Uterus (tissue), 2 donors: ENCODE measurements around the gene BMERB1.

Experiments used
- POLR2A ChIP-seq, 2 donors: fragments of 450-650 bp; IDR thresholded peaks; one replicate each; pipeline ENCODE4 v1.6.1; 2016; ENCODE audit warnings: antibody characterized with exemption in 2 of 2, mild to moderate bottlenecking in 1 of 2, moderate library complexity in 1 of 2
- TF ChIP-seq, protein P1 (sequence below), 4 experiments: fragments of 200-600 bp in 2 of 4; fragments of 450-650 bp in 2 of 4; sonication (generic) in 2 of 4; IDR thresholded peaks; one replicate each; pipeline ENCODE4 v1.5.1; 2016 to 2019; ENCODE audit warnings: antibody characterized with exemption in 4 of 4, mild to moderate bottlenecking in 2 of 4, moderate library complexity in 1 of 4

DNA sequence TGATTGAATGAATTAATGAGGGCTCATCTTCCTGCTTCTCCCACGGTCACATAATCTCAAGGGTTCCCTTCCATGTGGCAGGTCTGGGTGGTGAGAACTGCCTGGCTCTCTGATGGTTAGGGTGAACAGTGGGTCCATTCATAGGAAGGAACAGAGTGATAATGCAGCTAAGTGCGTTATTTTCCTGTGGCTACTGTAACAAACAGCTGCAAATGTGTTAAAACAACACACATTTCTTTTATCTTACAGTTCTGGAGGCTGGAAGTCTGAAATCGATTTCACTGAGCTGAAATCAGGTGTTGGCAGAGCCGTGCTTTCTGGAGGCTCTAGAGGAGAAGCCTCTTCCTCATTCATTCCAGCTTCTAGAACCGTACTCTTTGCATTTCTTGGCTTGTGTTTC lies 95.3 kb downstream of the BMERB1 start:
- TF ChIP-seq, protein P1, sequence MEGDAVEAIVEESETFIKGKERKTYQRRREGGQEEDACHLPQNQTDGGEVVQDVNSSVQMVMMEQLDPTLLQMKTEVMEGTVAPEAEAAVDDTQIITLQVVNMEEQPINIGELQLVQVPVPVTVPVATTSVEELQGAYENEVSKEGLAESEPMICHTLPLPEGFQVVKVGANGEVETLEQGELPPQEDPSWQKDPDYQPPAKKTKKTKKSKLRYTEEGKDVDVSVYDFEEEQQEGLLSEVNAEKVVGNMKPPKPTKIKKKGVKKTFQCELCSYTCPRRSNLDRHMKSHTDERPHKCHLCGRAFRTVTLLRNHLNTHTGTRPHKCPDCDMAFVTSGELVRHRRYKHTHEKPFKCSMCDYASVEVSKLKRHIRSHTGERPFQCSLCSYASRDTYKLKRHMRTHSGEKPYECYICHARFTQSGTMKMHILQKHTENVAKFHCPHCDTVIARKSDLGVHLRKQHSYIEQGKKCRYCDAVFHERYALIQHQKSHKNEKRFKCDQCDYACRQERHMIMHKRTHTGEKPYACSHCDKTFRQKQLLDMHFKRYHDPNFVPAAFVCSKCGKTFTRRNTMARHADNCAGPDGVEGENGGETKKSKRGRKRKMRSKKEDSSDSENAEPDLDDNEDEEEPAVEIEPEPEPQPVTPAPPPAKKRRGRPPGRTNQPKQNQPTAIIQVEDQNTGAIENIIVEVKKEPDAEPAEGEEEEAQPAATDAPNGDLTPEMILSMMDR (IDR thresholded peaks at IDR 0.05), result no peak
- no peak for TF ChIP-seq POLR2A (IDR thresholded peaks at IDR 0.05)
